ENCODE measurements around the gene EP400. TPM values are rescaled to one million over a fixed set of nuclear protein-coding genes. Genes with fewer than 3 reads are reported as not detected.

EP400 gene
- total RNA-seq, 1 donor from 2014 or later, result 85.8 TPM

DNA sequence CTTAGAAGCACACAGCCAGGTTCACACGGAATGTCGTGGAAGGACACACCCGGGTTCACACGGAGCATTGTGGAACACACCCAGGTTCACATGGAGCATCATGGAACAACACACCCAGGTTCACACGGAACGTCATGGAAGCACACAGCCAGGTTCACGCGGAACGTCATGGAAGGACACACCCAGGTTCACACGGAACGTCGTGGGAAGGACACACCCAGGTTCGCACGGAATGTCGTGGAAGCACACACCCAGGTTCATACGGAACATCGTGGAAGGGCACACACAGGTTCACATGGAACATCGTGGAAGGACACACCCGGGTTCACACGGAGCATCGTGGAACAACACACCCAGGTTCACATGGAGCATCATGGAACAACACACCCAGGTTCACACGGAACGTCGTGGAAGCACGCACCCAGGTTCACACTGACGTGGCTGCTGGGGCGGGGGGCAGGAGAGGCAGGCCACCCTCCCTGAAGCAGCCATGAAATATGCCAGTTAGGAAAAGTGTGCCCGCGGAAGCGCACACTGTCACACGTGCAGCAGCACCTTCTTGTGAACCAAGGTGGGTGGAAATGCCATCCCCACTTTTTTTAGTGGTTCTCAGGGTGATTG, 86.4 kb downstream of the EP400 start:
- no peak overlapping the region for H3K27ac Mint-ChIP-seq (ENCODE audit: unreplicated experiment)
- peaks cover 4% of the 10 kb centered on the region for H3K4me1 Mint-ChIP-seq (ENCODE audit: low read depth, unreplicated experiment)
- H3K36me3 Mint-ChIP-seq (ENCODE audit: unreplicated experiment), result peaks cover 10% of the 10 kb centered on the region
- H3K27me3 Mint-ChIP-seq (ENCODE audit: unreplicated experiment), result peaks cover 8% of the 10 kb centered on the region
- H3K4me3 Mint-ChIP-seq (ENCODE audit: unreplicated experiment), result no peak overlapping the region
- no peak for TF ChIP-seq CTCF (IDR thresholded peaks at IDR 0.05; ENCODE audit: partially characterized antibody, unreplicated experiment)
- no peaks in the 10 kb centered on the region for H3K9me3 Mint-ChIP-seq (ENCODE audit: unreplicated experiment)
- no peak for DNase-seq

GRCh38 chr12:132040906-132041606, 91.3 kb downstream of the EP400 start:
- no peaks in the 10 kb centered on the region for H3K36me3 Mint-ChIP-seq (ENCODE audit: unreplicated experiment)
- H3K4me3 Mint-ChIP-seq (ENCODE audit: unreplicated experiment), result no peak overlapping the region
- H3K9me3 Mint-ChIP-seq (ENCODE audit: unreplicated experiment), result no peaks in the 10 kb centered on the region
- peaks cover 2% of the 10 kb centered on the region for H3K27me3 Mint-ChIP-seq (ENCODE audit: unreplicated experiment)
- H3K4me1 Mint-ChIP-seq (ENCODE audit: low read depth, unreplicated experiment), result peaks cover 5% of the 10 kb centered on the region
- no peak for DNase-seq
- no peak for TF ChIP-seq CTCF (IDR thresholded peaks at IDR 0.05; ENCODE audit: partially characterized antibody, unreplicated experiment)
- peak overlapping the region; percentile 4 for H3K27ac Mint-ChIP-seq (ENCODE audit: unreplicated experiment)

DNA sequence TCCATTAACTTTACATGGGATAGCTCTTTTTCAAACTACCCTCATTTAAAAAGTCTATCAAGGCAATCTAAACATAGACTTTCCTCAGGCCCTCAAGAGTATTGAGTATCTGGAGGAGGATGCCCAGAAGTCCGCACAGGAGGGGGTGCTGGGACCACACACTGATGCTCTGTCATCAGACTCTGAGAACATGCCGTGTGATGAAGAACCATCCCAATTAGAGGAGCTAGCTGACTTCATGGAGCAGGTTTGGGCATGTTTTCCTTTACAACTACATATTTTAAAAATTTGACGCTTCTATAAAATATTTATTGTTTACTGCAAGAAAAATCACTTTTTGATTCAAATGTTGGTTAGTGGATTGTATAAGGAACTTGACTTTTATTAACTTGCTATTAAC, 93.5 kb downstream of the EP400 start:
- H3K4me3 Mint-ChIP-seq (ENCODE audit: unreplicated experiment), result no peak overlapping the region
- H3K9me3 Mint-ChIP-seq (ENCODE audit: unreplicated experiment), result no peaks in the 10 kb centered on the region
- H3K27me3 Mint-ChIP-seq (ENCODE audit: unreplicated experiment), result peaks cover 2% of the 10 kb centered on the region
- peaks cover 5% of the 10 kb centered on the region for H3K4me1 Mint-ChIP-seq (ENCODE audit: low read depth, unreplicated experiment)
- H3K36me3 Mint-ChIP-seq (ENCODE audit: unreplicated experiment), result no peaks in the 10 kb centered on the region
- no peak for TF ChIP-seq CTCF (IDR thresholded peaks at IDR 0.05; ENCODE audit: partially characterized antibody, unreplicated experiment)
- H3K27ac Mint-ChIP-seq (ENCODE audit: unreplicated experiment), result no peak overlapping the region
- no peak for DNase-seq

DNA sequence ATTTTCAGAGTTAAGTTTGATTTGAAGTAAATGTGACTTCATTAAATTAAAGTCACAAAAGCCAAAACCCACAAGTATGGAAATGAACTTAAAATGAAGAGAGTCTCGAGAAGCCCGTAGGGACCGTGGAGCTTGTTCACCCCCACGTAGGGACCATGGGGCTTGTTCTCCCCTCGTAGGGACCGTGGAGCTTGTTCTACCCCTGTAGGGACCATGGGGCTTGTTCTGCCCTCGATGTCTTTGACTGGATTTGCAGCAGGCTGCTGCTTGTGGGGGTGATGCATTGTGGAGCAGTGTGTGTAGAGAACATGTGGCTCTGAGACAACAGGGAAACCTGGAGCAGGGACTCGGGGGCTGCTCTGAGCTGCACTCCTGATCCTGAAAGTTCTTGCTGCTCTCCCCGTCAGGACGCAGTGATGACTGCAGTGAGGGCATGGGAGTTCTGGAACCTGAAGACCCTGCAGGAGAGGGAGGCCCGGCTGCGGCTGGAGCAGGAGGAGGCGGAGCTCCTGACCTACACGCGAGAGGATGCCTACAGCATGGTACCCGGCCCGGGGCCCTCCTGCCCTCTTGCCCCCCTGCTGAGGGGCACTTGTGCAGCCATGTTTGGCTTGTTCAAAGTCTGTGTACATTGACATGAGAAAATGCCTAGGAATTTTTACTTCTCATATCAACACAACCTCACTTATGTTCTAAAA, 94.2 kb downstream of the EP400 start:
- no peak for DNase-seq
- no peak for TF ChIP-seq CTCF (IDR thresholded peaks at IDR 0.05; ENCODE audit: partially characterized antibody, unreplicated experiment)
- Mint-ChIP-seq H3K27me3 (ENCODE audit: unreplicated experiment) (peaks cover 2% of the 10 kb centered on the region), H3K9me3 (ENCODE audit: unreplicated experiment) (no peaks in the 10 kb centered on the region), H3K27ac (ENCODE audit: unreplicated experiment) (no peak overlapping the region), H3K36me3 (ENCODE audit: unreplicated experiment) (no peaks in the 10 kb centered on the region), H3K4me1 (ENCODE audit: low read depth, unreplicated experiment) (peaks cover 5% of the 10 kb centered on the region), H3K4me3 (ENCODE audit: unreplicated experiment) (no peak overlapping the region)
